K562 (cell line): Measurements from ENCODE around the gene FASTK. TPM values are rescaled to one million over a fixed set of nuclear protein-coding genes. Genes with fewer than 3 reads are reported as not detected.

Source experiments
- CBFA2T2 ChIP-seq: fragments of 450-650 bp; conservative IDR thresholded peaks from 2 replicates; pipeline ENCODE4 v1.6.1; 2017; ENCODE audit warnings: mild to moderate bottlenecking
- CCAR2 ChIP-seq: fragments of 200-400 bp; formaldehyde crosslinking; IDR thresholded peaks from 2 replicates; pipeline ENCODE4 v1.6.1; 2017; ENCODE audit warnings: mild to moderate bottlenecking, low read depth, low read length
- DEAF1 ChIP-seq: fragments of 450-650 bp; formaldehyde crosslinking; IDR thresholded peaks from 2 replicates; pipeline ENCODE4 v1.4.0; 2020; ENCODE audit warnings: mild to moderate bottlenecking, moderate library complexity
- EHMT2 ChIP-seq: fragments of 450-650 bp; IDR thresholded peaks from 2 replicates; pipeline ENCODE4 v1.6.1; 2018; ENCODE audit warnings: antibody characterized with exemption
- GABPB2 ChIP-seq: fragments of 250-450 bp; sonication (Bioruptor Pico); conservative IDR thresholded peaks from 2 replicates; pipeline ENCODE4 v1.5.1; 2021; ENCODE audit warnings: mild to moderate bottlenecking
- MGA ChIP-seq: fragments of 450-650 bp; IDR thresholded peaks from 2 replicates; pipeline ENCODE4 v1.6.1; 2016; ENCODE audit warnings: mild to moderate bottlenecking, moderate library complexity
- SMAD3 ChIP-seq: fragments of 450-650 bp; formaldehyde crosslinking; conservative IDR thresholded peaks from 2 replicates; pipeline ENCODE4 v1.4.0; 2020; ENCODE audit warnings: mild to moderate bottlenecking
- VEZF1 ChIP-seq: fragments of 200-800 bp; sonication (Bioruptor generic); IDR thresholded peaks from 2 replicates; pipeline ENCODE4 v1.6.1; 2017; ENCODE audit warnings: missing genetic modification characterization, missing compliant biosample characterization
- ZNF76 ChIP-seq: fragments of 250-450 bp; sonication (Bioruptor Pico); IDR thresholded peaks from 2 replicates; pipeline ENCODE4 v1.4.0; 2020; ENCODE audit warnings: mild to moderate bottlenecking, moderate library complexity, borderline replicate concordance
- polyA plus RNA-seq, 8 experiments: library from polyadenylated mRNA; depleted of rRNA in 4 of 8; stranded (reverse) in 5 of 8; unstranded in 3 of 8; fragments of >200 nt; fragmentation: Nextera tagmentation in 2 of 8; fragmentation: Illumina TruSeq in 1 of 8; extraction: Ambion mirVana in 2 of 8; extraction: Trizol in 1 of 8; gene quantifications; 2 replicates each; pipeline versions ENCODE4 v1.2.1 to v1.2.3, GENCODE V29; 2011 to 2014; ENCODE audit warnings: inconsistent platforms in 1 of 8, missing spikeins in 1 of 8
- total RNA-seq, 7 experiments: library from RNA; depleted of rRNA in 6 of 7; stranded (reverse); fragments of >200 nt in 6 of 7; fragmentation: Illumina TruSeq in 2 of 7; extraction: Trizol in 2 of 7; gene quantifications; 2 replicates each; pipeline versions ENCODE4 v1.2.1 to v1.2.3, GENCODE V29; 2011 to 2021; ENCODE audit warnings: low replicate concordance in 1 of 7

Gene FASTK
- total and polyA plus RNA-seq, 9 of the 15 experiments (the other 6 are each of a cell fraction or from before 2014, with no cell fraction given) = 0.51 to 150 (median 48.2) TPM

GRCh38 chr7:151080522-151081169, at the start of gene FASTK (continued):
- peak; percentile 82; the same call in 1 of the 2 replicates for TF ChIP-seq ZNF76 (CRISPR knock-in tag)
- TF ChIP-seq EHMT2 = no peak
- TF ChIP-seq GABPB2 (CRISPR knock-in tag) = peak; percentile 80; the same call in 1 of the 2 replicates
- no peak for TF ChIP-seq CCAR2
- TF ChIP-seq VEZF1 (CRISPR knock-in tag) = peak; percentile 98
- no peak for TF ChIP-seq CBFA2T2
- peak; percentile 79 for TF ChIP-seq SMAD3
- TF ChIP-seq DEAF1 (CRISPR knock-in tag) = peak; percentile 97
- TF ChIP-seq MGA = no peak
